Colonic mucosa (tissue), 4 donors: ENCODE results near the gene ISG20L2. TPM values are rescaled to one million over a fixed set of nuclear protein-coding genes. Genes with fewer than 3 reads are reported as not detected.

Experiments used
- DNase-seq: peaks from one replicate; pipeline ENCODE4 v3.0.0-alpha.2; 2020
- H3K27ac ChIP-seq: fragments of 200-600 bp; one replicate; pipeline ENCODE4 v1.8.0; 2021
- H3K27me3 ChIP-seq: fragments of 200-600 bp; one replicate; pipeline ENCODE4 v1.8.0; 2021
- H3K36me3 ChIP-seq: fragments of 200-600 bp; one replicate; pipeline ENCODE4 v1.8.0; 2021
- H3K4me1 ChIP-seq: fragments of 200-600 bp; one replicate; pipeline ENCODE4 v1.8.0; 2021; ENCODE audit warnings: mild to moderate bottlenecking
- H3K4me3 ChIP-seq: fragments of 200-600 bp; one replicate; pipeline ENCODE4 v1.8.0; 2021
- H3K9ac ChIP-seq, 2 donors: one replicate each; pipeline ENCODE4 v1.7.0; 2013; ENCODE audit warnings: control low read depth in 2 of 2, low read depth in 2 of 2, low read length in 2 of 2
- H3K9me3 ChIP-seq: fragments of 200-600 bp; one replicate; pipeline ENCODE4 v1.8.0; 2021
- intact Hi-C: fragments of 100-400 bp; cut with DNase I; formaldehyde crosslinking; loops from one replicate; pipeline ENCODE4 v1.14.1; 2022
- total RNA-seq, 2 donors: library from RNA; stranded (reverse); fragmentation: NEBNext Ultra II Directional in 1 of 2; extraction: Animal tissue kit (Norgen Biotek cat#: 25700) in 1 of 2; gene quantifications; one replicate each; pipeline ENCODE4 v1.2.1, GENCODE V29; 2021
- TF ChIP-seq, protein P1 (sequence below): fragments of 200-600 bp; IDR thresholded peaks from one replicate; pipeline ENCODE4 v1.8.0; 2022; ENCODE audit warnings: antibody characterized with exemption, mild to moderate bottlenecking
- donor health status: healthy.
- donor health status: DM: no; HTN: no; CAD: no.
- donor health status: DM: no; HTN: no; CAD: no.

Gene ISG20L2
- total RNA-seq, 2 donors from 2014 or later, result 23.4 to 30.0 TPM

DNA sequence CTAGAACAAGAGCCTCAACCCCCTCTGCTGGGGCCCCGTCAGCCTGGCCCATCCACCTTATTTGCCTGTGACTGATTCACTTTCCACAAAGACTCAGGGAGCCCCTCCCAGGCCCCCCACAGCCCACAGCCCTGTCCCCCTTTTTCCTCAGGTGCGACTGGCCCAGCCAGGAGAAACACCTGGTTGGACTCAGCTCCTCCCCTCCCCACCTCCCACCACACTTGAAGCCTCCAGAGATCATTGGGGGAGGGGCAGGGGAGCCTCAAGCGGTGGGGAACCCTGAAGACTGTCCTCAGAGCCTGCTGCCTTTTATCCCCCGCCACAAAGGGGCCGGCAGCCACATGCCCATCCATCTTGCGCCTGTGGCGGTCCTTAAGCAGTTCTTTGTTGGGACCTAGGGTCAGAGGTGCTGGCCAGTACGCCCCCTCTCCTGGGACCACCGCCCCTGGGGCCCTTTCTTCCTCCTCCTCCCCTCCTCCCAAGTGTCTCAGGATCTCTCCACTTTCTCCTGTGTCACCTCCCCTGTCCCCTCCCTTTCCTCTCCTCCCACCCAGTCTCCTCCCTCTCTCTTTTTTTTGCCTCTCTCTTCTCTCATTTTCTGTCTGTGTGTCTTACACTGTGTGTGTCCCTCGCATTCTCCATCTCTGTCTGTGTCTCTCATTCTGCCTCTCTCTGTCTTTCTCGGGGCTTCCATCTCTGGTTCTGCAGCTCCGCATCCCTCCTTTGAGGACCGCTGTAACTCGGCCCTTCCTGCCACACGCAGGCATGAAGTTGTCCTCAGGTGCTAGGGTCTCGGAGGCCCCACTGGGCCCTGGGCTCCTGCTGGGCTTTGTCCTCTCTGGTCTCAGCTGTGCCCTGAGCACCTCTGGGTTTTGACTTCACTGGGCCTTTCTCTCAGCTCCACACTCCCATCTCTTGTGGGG, 35.4 kb downstream of the ISG20L2 start:
- intact Hi-C loops, result no loop called here
- H3K27me3 ChIP-seq, result no peaks in the 10 kb centered on the region
- no peak overlapping the region for H3K9ac ChIP-seq

DNA sequence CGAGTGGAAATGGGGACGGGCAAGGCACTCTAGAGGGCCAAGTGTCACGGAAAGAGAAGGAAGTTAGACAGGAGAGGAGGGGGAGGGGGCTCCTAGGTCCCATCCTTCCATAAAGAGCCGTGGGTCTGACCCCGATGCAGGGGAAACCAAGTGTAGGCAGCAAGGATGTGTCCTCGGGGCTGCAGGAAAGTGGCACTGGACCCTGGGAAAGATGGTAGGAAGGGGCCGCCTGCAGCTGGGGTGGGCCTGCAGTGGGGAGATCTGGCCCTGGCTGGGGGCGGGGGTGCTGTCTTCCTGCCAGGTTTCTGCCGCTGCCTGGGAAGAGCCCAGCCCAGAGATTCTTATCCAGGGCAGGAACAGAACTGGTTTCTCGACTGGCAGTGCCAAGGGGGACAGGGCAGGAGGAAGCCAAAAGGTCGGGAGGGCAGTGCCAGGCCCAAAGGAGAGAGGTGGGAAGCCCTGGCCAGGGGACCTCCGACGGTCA, 36.1 kb downstream of the ISG20L2 start:
- TF ChIP-seq, protein P1, sequence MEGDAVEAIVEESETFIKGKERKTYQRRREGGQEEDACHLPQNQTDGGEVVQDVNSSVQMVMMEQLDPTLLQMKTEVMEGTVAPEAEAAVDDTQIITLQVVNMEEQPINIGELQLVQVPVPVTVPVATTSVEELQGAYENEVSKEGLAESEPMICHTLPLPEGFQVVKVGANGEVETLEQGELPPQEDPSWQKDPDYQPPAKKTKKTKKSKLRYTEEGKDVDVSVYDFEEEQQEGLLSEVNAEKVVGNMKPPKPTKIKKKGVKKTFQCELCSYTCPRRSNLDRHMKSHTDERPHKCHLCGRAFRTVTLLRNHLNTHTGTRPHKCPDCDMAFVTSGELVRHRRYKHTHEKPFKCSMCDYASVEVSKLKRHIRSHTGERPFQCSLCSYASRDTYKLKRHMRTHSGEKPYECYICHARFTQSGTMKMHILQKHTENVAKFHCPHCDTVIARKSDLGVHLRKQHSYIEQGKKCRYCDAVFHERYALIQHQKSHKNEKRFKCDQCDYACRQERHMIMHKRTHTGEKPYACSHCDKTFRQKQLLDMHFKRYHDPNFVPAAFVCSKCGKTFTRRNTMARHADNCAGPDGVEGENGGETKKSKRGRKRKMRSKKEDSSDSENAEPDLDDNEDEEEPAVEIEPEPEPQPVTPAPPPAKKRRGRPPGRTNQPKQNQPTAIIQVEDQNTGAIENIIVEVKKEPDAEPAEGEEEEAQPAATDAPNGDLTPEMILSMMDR, result no peak
- H3K4me3 ChIP-seq, result no peak overlapping the region
- H3K9me3 ChIP-seq, result no peaks in the 10 kb centered on the region
- intact Hi-C loops, result no loop called here
- no peak for DNase-seq
- no peak overlapping the region for H3K9ac ChIP-seq
- H3K27ac ChIP-seq, result no peak overlapping the region
- H3K36me3 ChIP-seq, result no peaks in the 10 kb centered on the region
- H3K4me1 ChIP-seq, result peaks cover 7% of the 10 kb centered on the region
- H3K27me3 ChIP-seq, result no peaks in the 10 kb centered on the region

More for the DNA sequence above, 35.4 kb downstream of the ISG20L2 start:
- Histone ChIP-seq H3K36me3 (no peaks in the 10 kb centered on the region), H3K4me3 (no peak overlapping the region), H3K9me3 (no peaks in the 10 kb centered on the region), H3K27ac (no peak overlapping the region), H3K4me1 (peaks cover 7% of the 10 kb centered on the region)
- TF ChIP-seq, protein P1, result no peak
- DNase-seq, result no peak

DNA sequence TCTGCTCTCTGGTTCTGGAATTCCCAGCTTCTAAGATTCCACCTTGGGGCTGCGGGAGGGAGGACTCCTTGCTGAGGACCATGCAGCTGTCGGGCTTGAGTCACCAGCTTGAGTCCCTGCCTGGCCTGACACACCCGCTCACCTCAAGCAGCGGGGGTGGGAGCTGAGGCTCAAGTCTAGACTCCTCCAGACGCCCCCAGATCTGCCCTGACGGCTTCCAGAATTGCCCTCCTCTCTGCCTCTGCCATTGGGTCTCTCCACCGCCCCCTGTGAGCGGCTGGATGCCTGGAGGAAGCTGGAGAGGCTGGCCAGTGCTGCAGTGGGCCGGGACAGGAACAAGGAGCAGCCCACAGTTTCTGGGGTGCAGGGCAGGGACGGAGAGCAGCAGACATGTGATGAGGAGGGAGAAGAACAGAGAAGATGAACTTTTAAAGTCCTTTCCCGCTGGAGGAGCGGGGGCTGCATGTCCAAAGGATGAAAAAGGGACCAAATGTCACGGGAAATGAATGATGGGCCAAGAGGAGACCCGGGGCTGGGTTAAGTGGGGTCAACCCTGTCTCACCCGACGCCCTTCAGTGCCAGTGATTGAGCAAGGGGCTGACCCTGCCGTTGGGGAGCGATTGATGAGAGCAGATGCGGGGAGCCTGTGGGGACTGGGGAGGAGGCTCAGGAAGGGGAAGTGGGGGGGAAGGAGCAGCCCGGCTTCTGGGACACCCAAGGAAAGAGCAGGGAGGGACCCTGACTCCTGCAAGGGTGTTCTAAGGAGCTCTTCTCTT, 36.7 kb downstream of the ISG20L2 start:
- H3K4me1 ChIP-seq, result peaks cover 7% of the 10 kb centered on the region
- peak overlapping the region in 1 of 2 donors; percentile 35 for H3K9ac ChIP-seq
- TF ChIP-seq, protein P1, result no peak
- no peaks in the 10 kb centered on the region for H3K27me3 ChIP-seq
- H3K9me3 ChIP-seq, result no peaks in the 10 kb centered on the region
- no peak overlapping the region for H3K4me3 ChIP-seq
- no peak overlapping the region for H3K27ac ChIP-seq
- DNase-seq, result no peak
- H3K36me3 ChIP-seq, result no peaks in the 10 kb centered on the region
- intact Hi-C loops, result loop anchor here (2.0 kb wide), 1 partner anchor 33 kb away; no protein-coding TSS in a partner anchor

DNA sequence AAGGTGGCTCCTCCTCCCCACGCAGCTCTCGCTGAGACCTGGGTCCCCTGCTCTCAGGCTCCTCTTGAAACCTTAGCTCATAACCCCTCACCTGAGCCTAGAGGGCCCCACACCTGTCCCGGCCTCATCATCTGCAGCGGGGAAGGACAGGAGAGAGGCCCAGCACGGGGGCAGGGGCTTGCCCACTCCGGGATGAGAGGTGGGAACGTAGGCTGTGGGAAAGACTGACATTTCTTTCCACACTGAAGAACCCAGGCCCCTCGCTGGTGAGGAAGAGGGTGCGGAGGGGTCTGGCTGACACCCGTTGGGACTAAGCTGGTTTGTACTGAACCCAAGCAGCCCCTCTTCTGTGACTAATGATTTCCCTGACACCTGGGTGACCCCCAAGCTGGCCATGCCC, 37.4 kb downstream of the ISG20L2 start:
- Histone ChIP-seq H3K9ac (no peak overlapping the region), H3K9me3 (no peaks in the 10 kb centered on the region), H3K27ac (no peak overlapping the region), H3K36me3 (no peaks in the 10 kb centered on the region), H3K4me1 (peaks cover 7% of the 10 kb centered on the region), H3K4me3 (no peak overlapping the region), H3K27me3 (no peaks in the 10 kb centered on the region)
- DNase-seq, result no peak
- intact Hi-C loops, result loop anchor here (2.0 kb wide), 1 partner anchor 34 kb away; no protein-coding TSS in a partner anchor
- TF ChIP-seq, protein P1, result no peak

DNA sequence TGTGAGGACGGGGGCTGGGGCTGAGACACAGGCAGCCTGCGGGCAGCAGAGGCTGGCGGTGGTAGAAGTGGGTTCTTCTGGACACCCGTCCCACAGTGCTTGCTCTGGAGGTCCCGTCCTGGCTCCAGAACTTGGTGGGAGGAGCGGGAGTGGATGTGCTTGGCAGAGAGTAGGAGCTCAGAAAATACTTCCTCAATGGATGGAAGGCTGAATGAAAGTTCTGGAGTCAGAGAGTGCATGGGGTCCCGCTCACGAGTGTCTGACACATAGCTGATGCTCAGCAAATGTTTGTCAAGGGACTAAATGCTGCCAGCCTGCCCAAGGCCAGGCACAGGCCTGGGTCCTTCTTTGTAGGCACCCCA, 37.9 kb downstream of the ISG20L2 start:
- H3K9ac ChIP-seq, result no peak overlapping the region
- no peak overlapping the region for H3K4me3 ChIP-seq
- intact Hi-C loops, result loop anchor here (2.0 kb wide), 1 partner anchor 34 kb away; no protein-coding TSS in a partner anchor
- H3K4me1 ChIP-seq, result peaks cover 7% of the 10 kb centered on the region
- no peaks in the 10 kb centered on the region for H3K9me3 ChIP-seq
- no peaks in the 10 kb centered on the region for H3K27me3 ChIP-seq
- no peak overlapping the region for H3K27ac ChIP-seq
- TF ChIP-seq, protein P1, result no peak
- no peak for DNase-seq
- no peaks in the 10 kb centered on the region for H3K36me3 ChIP-seq
